ENCODE measurements around the gene SCP2.

DNA sequence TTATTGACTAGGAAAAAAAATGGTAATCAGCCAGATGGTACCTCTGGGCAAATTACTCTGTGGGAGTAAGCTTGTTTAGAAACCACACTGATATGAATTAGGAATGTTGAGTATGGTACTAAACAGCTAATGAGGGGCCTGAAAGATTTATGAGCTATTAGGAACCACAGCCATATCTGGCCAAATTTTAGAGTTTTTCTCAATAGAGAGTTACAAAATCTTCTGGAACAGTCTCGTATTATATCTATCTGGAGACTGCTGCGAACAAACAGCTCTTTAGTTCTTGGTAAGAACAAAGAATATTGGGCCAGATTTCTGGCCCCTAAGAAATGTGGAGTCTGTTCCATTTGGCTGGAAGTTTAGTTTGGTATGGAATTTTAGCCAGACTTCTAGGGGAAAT, 130.1 kb downstream of the SCP2 start:
- TF ChIP-seq, protein P1, sequence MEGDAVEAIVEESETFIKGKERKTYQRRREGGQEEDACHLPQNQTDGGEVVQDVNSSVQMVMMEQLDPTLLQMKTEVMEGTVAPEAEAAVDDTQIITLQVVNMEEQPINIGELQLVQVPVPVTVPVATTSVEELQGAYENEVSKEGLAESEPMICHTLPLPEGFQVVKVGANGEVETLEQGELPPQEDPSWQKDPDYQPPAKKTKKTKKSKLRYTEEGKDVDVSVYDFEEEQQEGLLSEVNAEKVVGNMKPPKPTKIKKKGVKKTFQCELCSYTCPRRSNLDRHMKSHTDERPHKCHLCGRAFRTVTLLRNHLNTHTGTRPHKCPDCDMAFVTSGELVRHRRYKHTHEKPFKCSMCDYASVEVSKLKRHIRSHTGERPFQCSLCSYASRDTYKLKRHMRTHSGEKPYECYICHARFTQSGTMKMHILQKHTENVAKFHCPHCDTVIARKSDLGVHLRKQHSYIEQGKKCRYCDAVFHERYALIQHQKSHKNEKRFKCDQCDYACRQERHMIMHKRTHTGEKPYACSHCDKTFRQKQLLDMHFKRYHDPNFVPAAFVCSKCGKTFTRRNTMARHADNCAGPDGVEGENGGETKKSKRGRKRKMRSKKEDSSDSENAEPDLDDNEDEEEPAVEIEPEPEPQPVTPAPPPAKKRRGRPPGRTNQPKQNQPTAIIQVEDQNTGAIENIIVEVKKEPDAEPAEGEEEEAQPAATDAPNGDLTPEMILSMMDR (IDR thresholded peaks at IDR 0.05), result no peak
- TF ChIP-seq POLR2A (IDR thresholded peaks at IDR 0.05) (no peak), EP300 (IDR thresholded peaks at IDR 0.05) (no peak)
